Gastrocnemius medialis (tissue), 4 donors: ENCODE measurements around the gene ATXN7L1. TPM values are rescaled to one million over a fixed set of nuclear protein-coding genes. Genes with fewer than 3 reads are reported as not detected.

ENCODE experiments used
- ATAC-seq, 2 donors: fragments of 150-250 bp; one replicate each; pipeline ENCODE4 v1.9.1; 2016
- DNase-seq, 2 donors: peaks; one replicate each; pipeline ENCODE4 v3.0.0-alpha.2; 2019
- H3K27ac ChIP-seq, 4 donors: fragments of 200-600 bp; sonication (generic); 1 replicate in 1 of 4; 2 replicates in 3 of 4; pipeline ENCODE4 v1.5.1; 2016 to 2018; ENCODE audit warnings: mild to moderate bottlenecking in 2 of 4, moderate library complexity in 1 of 4
- H3K27me3 ChIP-seq, 3 donors: fragments of 200-600 bp; sonication (generic) in 2 of 3; 1 replicate in 1 of 3; 2 replicates in 2 of 3; pipeline versions ENCODE4 v1.5.1 to v1.6.0; 2016 to 2019; ENCODE audit warnings: mild to moderate bottlenecking in 1 of 3, moderate library complexity in 1 of 3
- H3K36me3 ChIP-seq, 2 donors: fragments of 200-600 bp; sonication (generic) in 1 of 2; one replicate each; pipeline ENCODE4 v1.5.1; 2017 to 2018
- H3K4me1 ChIP-seq, 2 donors: fragments of 200-600 bp; sonication (generic) in 1 of 2; one replicate each; pipeline ENCODE4 v1.5.1; 2016 to 2017; ENCODE audit warnings: mild to moderate bottlenecking in 2 of 2
- H3K4me3 ChIP-seq, 4 donors: fragments of 200-600 bp; sonication (generic) in 3 of 4; 1 replicate in 1 of 4; 2 replicates in 3 of 4; pipeline ENCODE4 v1.5.1; 2016 to 2019; ENCODE audit warnings: mild to moderate bottlenecking in 2 of 4
- H3K9me3 ChIP-seq, 3 donors: fragments of 200-600 bp; sonication (generic) in 2 of 3; 1 replicate in 1 of 3; 2 replicates in 2 of 3; pipeline ENCODE4 v1.5.1; 2016 to 2019
- POLR2A ChIP-seq, 2 donors: fragments of 450-650 bp; IDR thresholded peaks; one replicate each; pipeline ENCODE4 v1.6.1; 2017; ENCODE audit warnings: antibody characterized with exemption in 2 of 2, mild to moderate bottlenecking in 2 of 2, moderate library complexity in 2 of 2
- in situ Hi-C, 4 donors: fragments of 200-750 bp; cut with MboI; loops; one replicate each; pipeline versions ENCODE4 v1.15.0 to v1.8.0; 2017; ENCODE audit warnings: low sequenced_read_pairs in 4 of 4
- intact Hi-C: fragments of 100-400 bp; cut with DNase I; formaldehyde crosslinking; loops from one replicate; pipeline ENCODE4 v1.15.1; 2023; ENCODE audit warnings: low total_unique reads
- total RNA-seq, 4 donors: library from RNA; depleted of rRNA; stranded (reverse); fragments of >200 nt; gene quantifications; one replicate each; pipeline versions ENCODE4 v1.1.0 to v1.2.3, GENCODE V29; 2016
- TF ChIP-seq, protein P1 (sequence below), 5 experiments: fragments of 450-650 bp in 3 of 5; fragments of 200-600 bp in 2 of 5; sonication (generic) in 2 of 5; IDR thresholded peaks in 4 of 5; conservative IDR thresholded peaks in 1 of 5; 1 replicate in 4 of 5; 2 replicates in 1 of 5; pipeline ENCODE4 v1.5.1; 2016 to 2019; ENCODE audit warnings: antibody characterized with exemption in 5 of 5, mild to moderate bottlenecking in 3 of 5, moderate library complexity in 3 of 5

ATXN7L1 gene
- total RNA-seq, 4 donors from 2014 or later, result 1.6 to 6.6 (median 4.8) TPM

DNA sequence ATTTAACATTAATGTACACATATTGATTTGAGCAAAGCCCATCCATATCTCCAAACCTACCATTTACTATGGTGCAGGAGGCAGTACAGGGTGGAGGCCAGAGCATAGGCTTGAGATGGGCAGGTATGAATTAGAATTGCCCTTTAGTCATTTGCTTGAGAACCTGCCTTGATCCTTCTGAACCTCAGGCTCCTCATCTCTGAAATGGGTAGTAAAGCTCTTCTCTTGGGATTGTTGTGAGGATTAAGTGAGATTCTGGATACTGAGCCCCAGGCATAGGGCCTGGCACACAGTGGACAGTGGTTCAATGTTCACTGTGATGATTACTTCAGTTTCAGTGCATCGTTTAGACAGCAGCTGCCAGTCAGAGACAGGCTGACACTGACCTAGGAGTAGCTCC is 5.0 kb upstream of the ATXN7L1 start:
- H3K9me3 ChIP-seq, result no peaks in the 10 kb centered on the region
- in situ Hi-C loops, result loop anchor here in 2 of 4 donors (25.0 kb wide), 2 partner anchors 131 to 281 kb away; no protein-coding TSS in a partner anchor
- intact Hi-C loops, result no loop called here
- no peak for DNase-seq
- H3K36me3 ChIP-seq, result no peaks in the 10 kb centered on the region
- H3K27me3 ChIP-seq, result no peaks in the 10 kb centered on the region
- ATAC-seq, result no peak
- H3K4me3 ChIP-seq, result no peak overlapping the region
- H3K4me1 ChIP-seq, result peaks cover 9 to 11% of the 10 kb centered on the region in 2 donors
- no peak overlapping the region for H3K27ac ChIP-seq
- TF ChIP-seq, protein P1, sequence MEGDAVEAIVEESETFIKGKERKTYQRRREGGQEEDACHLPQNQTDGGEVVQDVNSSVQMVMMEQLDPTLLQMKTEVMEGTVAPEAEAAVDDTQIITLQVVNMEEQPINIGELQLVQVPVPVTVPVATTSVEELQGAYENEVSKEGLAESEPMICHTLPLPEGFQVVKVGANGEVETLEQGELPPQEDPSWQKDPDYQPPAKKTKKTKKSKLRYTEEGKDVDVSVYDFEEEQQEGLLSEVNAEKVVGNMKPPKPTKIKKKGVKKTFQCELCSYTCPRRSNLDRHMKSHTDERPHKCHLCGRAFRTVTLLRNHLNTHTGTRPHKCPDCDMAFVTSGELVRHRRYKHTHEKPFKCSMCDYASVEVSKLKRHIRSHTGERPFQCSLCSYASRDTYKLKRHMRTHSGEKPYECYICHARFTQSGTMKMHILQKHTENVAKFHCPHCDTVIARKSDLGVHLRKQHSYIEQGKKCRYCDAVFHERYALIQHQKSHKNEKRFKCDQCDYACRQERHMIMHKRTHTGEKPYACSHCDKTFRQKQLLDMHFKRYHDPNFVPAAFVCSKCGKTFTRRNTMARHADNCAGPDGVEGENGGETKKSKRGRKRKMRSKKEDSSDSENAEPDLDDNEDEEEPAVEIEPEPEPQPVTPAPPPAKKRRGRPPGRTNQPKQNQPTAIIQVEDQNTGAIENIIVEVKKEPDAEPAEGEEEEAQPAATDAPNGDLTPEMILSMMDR (IDR thresholded peaks at IDR 0.05 in 4 of 5, conservative IDR thresholded peaks at IDR 0.05 in 1 of 5), result no peak
- no peak for TF ChIP-seq POLR2A (IDR thresholded peaks at IDR 0.05)

DNA sequence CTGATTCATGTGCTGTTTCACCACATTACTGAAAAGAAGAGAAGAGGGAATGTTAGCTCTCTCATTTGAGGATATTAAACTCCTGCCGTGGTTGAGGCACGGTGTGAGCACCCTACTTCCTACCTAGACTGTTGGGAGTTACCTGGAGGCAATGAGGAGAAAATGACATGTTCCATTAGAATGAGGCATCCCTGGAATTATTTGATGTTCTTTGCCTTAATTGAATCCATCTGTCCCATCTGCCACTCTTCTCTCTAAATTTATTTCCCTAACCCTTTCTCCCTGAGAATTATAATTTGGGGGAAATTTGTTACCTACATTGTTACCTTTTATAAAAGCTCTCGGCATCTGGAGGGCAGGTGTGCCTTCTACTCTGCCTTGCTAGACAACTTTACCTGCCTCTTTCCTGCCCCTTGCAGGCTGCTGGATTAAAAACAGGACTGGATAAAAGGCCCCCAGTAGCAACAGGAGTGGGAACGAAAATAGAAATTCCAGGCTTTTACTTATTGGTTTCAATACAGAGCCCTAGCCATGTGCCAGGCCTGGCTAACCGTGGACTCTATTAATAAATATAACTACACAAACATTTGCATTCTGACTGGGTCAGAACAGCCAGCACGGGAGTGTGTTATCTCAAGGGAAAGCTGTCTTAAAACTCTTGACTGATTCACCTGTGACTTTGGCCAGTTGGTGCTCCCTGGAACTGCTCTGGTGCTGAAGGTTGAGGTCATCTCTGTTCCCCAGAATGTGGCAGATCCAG is 4.4 kb upstream of the ATXN7L1 start:
- H3K36me3 ChIP-seq, result no peaks in the 10 kb centered on the region
- no peaks in the 10 kb centered on the region for H3K9me3 ChIP-seq
- no peak overlapping the region for H3K4me3 ChIP-seq
- TF ChIP-seq, protein P1 (IDR thresholded peaks at IDR 0.05 in 4 of 5, conservative IDR thresholded peaks at IDR 0.05 in 1 of 5), result no peak
- no peak for TF ChIP-seq POLR2A (IDR thresholded peaks at IDR 0.05)
- no peak for DNase-seq
- H3K4me1 ChIP-seq, result peaks cover 11 to 13% of the 10 kb centered on the region in 2 donors
- H3K27ac ChIP-seq, result no peak overlapping the region
- intact Hi-C loops, result no loop called here
- ATAC-seq, result no peak
- H3K27me3 ChIP-seq, result no peaks in the 10 kb centered on the region
- in situ Hi-C loops, result loop anchor here in 2 of 4 donors (25.0 kb wide), 2 partner anchors 132 to 282 kb away; no protein-coding TSS in a partner anchor

DNA sequence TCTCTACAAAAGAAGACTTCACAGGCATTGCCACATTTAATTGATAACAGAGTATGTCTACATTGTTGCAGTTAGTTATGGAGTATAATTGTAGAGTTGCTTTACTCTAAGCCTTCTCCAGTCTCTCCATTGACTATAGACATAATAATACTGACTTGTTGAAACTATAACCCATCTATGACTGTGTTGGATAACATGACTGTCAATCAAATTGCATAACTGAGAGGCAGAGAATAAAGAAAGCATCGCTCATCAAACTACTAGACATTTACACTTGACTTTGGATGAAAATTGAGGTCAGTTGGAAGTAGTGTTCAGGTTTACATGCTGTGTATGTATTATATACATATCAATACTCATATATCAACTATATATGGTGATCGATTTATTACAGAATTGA is 3.4 kb upstream of the ATXN7L1 start:
- no peak for DNase-seq
- Histone ChIP-seq H3K4me1 (peaks cover 18% of the 10 kb centered on the region in 2 donors), H3K27ac (no peak overlapping the region), H3K4me3 (no peak overlapping the region), H3K27me3 (no peaks in the 10 kb centered on the region), H3K36me3 (no peaks in the 10 kb centered on the region), H3K9me3 (no peaks in the 10 kb centered on the region)
- no peak for ATAC-seq
- intact Hi-C loops (loop anchor here (5.0 to 10.0 kb wide), 5 partner anchors 102 to 783 kb away; partner anchors contain the start of genes CCDC71L and NAMPT), in situ Hi-C loops (loop anchor here in 2 of 4 donors (25.0 kb wide), 2 partner anchors 133 to 283 kb away; no protein-coding TSS in a partner anchor)
- no peak for TF ChIP-seq POLR2A (IDR thresholded peaks at IDR 0.05)
- TF ChIP-seq, protein P1 (IDR thresholded peaks at IDR 0.05 in 4 of 5, conservative IDR thresholded peaks at IDR 0.05 in 1 of 5), result no peak

DNA sequence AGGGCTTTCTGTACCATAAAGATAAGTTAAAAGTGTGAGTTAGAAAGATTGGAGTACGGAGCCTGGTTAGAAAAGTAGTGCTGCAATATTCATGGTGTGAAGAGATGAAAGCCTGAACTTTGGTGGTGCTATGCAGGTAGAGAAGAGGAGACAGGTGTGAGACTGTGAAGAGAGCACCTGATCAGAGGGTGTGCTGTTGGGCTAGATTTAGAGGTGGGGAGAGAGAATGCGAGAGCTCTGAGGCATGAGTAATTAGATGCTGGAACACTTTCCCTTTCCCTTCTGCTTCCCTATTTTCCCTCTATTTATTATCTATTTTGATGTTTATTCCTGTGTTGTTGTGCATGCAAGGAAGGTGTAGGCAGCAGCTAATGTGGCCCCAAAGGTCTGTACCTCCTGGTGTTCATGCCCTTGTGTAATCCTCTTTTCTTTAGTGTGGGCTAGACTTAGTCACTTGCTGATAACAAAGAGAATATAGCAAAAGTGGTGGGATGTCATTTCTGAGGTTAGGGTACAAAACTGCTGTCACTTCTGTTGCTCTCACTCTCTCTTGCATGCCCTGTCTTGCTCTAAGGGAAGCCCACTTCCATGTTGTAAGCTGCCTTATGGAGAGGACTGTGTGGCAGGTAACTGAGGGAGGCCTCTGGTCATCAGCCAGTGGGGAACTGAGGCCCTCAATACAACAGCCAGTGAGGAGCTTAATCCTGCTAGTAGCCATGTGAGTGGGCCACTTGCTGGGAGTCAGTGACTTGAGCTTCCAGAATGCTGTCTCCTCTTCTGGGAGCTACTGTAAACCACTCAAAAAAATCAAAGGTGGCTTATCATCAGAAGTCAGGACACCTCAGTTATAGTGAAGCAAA is 2.6 kb upstream of the ATXN7L1 start:
- Histone ChIP-seq H3K4me3 (no peak overlapping the region), H3K9me3 (no peaks in the 10 kb centered on the region), H3K36me3 (no peaks in the 10 kb centered on the region), H3K27ac (no peak overlapping the region), H3K27me3 (no peaks in the 10 kb centered on the region), H3K4me1 (peaks cover 18% of the 10 kb centered on the region in 2 donors)
- intact Hi-C loops (loop anchor here (5.0 to 10.0 kb wide), 5 partner anchors 102 to 783 kb away; partner anchors contain the start of genes CCDC71L and NAMPT), in situ Hi-C loops (loop anchor here in 2 of 4 donors (25.0 kb wide), 2 partner anchors 133 to 283 kb away; no protein-coding TSS in a partner anchor)
- TF ChIP-seq, protein P1 (IDR thresholded peaks at IDR 0.05 in 4 of 5, conservative IDR thresholded peaks at IDR 0.05 in 1 of 5), result no peak
- no peak for TF ChIP-seq POLR2A (IDR thresholded peaks at IDR 0.05)
- DNase-seq, result no peak
- no peak for ATAC-seq
